Ovary (tissue), 9 donors: ENCODE data around the gene DNER. TPM values are rescaled to one million over a fixed set of nuclear protein-coding genes. Genes with fewer than 3 reads are reported as not detected.

Experiments
- DNase-seq, 5 donors: peaks; one replicate each; pipeline ENCODE4 v3.0.0-alpha.2; 2019 to 2020
- H3K27ac ChIP-seq, 2 donors: fragments of 200-600 bp; one replicate each; pipeline versions ENCODE4 v1.5.1 to v1.8.0; 2019 to 2022
- H3K27me3 ChIP-seq: fragments of 200-600 bp; one replicate; pipeline ENCODE4 v1.8.0; 2022
- H3K36me3 ChIP-seq: fragments of 200-600 bp; sonication (generic); one replicate; pipeline ENCODE4 v1.5.1; 2019
- H3K4me1 ChIP-seq: one replicate; pipeline ENCODE4 v1.8.1; 2013; ENCODE audit warnings: mild to moderate bottlenecking, moderate library complexity; ENCODE audit not compliant: insufficient read depth
- H3K4me3 ChIP-seq: fragments of 200-600 bp; sonication (generic); one replicate; pipeline ENCODE4 v1.5.1; 2017
- H3K9me3 ChIP-seq, 2 donors: fragments of 200-600 bp in 1 of 2; sonication (generic) in 1 of 2; one replicate each; pipeline versions ENCODE4 v1.5.1 to v1.8.1; 2013 to 2019; ENCODE audit warnings: mild to moderate bottlenecking in 1 of 2, moderate library complexity in 1 of 2
- CTCF ChIP-seq, 3 donors: fragments of 450-650 bp in 2 of 3; fragments of 200-600 bp in 1 of 3; IDR thresholded peaks; one replicate each; pipeline versions ENCODE4 v1.5.1 to v1.8.0; 2016 to 2022; ENCODE audit warnings: antibody characterized with exemption in 3 of 3, mild to moderate bottlenecking in 1 of 3
- EP300 ChIP-seq: sonication (generic); formaldehyde crosslinking; IDR thresholded peaks from one replicate; pipeline ENCODE4 v1.6.1; 2017; ENCODE audit warnings: antibody characterized with exemption
- POLR2A ChIP-seq: fragments of 450-650 bp; IDR thresholded peaks from one replicate; pipeline ENCODE4 v1.6.1; 2017; ENCODE audit warnings: antibody characterized with exemption, mild to moderate bottlenecking, moderate library complexity
- WGBS, 3 donors: extraction: QIAGEN DNeasy Blood & Tissue Kit in 1 of 3; methylation state at CpG; one replicate each; pipeline versions ENCODE4 v1.1.5 to v1.1.7; 2013 to 2017; 5-methylcytosine and 5-hydroxymethylcytosine counted together
- intact Hi-C, 4 donors: fragments of 100-400 bp; cut with DNase I; formaldehyde crosslinking; loops; one replicate each; pipeline versions ENCODE4 v1.11.0 to v1.15.1; 2022 to 2023
- polyA plus RNA-seq, 2 donors: library from polyadenylated mRNA; stranded (reverse); fragments of 200-250 nt in 1 of 2; fragments of 350-450 nt in 1 of 2; fragmentation: Illumina TruSeq in 1 of 2; extraction: RNeasy Lipid Tissue Mini Kit (QIAGEN cat#74804) in 1 of 2; gene quantifications; one replicate each; pipeline ENCODE4 v1.2.3, GENCODE V29; 2013 to 2014
- total RNA-seq, 7 donors: library from RNA; depleted of rRNA in 2 of 7; stranded (reverse); fragments of >200 nt in 2 of 7; fragmentation: NEBNext Ultra II Directional in 3 of 7; extraction: Animal tissue kit (Norgen Biotek cat#: 25700) in 3 of 7; gene quantifications; one replicate each; pipeline versions ENCODE4 v1.1.0 to v1.2.4, GENCODE V29; 2016 to 2023
- donor health status: DM: no; HTN: no; CAD: no; lungs with moderate emphysema.
- donor health status: DM: no; HTN: no; CAD: no.
- donor health status: Bipolar disorder and iron deficiency.
- donor health status: DM: yes; HTN: yes; CAD: no.
- donor health status: DM: no; HTN: no; CAD: no.
- donor health status: DM: yes; HTN: yes; CAD: no.

Gene DNER
- total and polyA plus RNA-seq, 9 donors, result 0.17 to 2.7 (median 1.2) TPM; not detected in 1

DNA sequence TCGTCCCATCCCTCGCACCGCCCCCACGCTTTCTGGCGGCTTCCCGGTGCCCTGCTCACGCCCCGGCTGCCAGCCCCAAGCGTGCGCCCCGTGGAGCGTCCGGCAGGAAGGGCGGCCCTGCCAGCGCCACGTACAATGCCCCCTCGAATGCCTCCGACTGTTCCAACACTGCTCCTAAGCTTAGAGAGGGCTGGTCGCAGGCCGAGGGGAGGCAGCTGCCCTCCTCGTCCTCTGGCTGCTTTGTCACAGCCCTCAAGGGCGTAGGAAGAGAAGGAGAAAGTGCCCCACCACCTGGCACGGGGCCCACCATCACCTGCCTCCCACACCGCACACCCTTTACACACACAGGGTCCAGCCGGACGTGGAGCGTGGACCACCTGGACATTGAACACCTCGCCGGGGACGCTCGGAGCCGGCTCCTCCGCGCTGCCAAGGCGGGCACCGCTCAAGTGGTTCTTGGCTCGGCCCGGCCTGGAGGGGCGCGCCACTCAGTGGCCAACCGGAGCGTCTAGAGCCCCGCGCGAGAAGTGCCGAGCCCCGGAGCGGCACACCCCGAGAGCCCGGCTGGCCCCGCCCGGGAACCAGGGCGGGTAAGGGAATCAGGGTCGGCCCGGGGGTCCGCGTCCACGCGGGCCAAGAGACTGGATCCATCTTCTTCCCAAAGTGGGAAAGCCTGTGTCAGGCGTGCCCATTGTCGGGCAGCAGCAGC, 830 bp downstream of the DNER start:
- Histone ChIP-seq H3K9me3 (no peaks in the 10 kb centered on the region), H3K36me3 (no peaks in the 10 kb centered on the region), H3K4me1 (peaks cover 10% of the 10 kb centered on the region), H3K27ac (no peak overlapping the region), H3K4me3 (no peak overlapping the region), H3K27me3 (peaks cover 3% of the 10 kb centered on the region)
- TF ChIP-seq POLR2A, result no peak
- TF ChIP-seq EP300, result no peak
- TF ChIP-seq CTCF (IDR thresholded peaks at IDR 0.05), result no peak
- DNase-seq, result no peak
- 1% methylated on average over 40 to 61 of the region's 61 CpGs for WGBS, 3 donors
- intact Hi-C loops, result no loop called here

DNA sequence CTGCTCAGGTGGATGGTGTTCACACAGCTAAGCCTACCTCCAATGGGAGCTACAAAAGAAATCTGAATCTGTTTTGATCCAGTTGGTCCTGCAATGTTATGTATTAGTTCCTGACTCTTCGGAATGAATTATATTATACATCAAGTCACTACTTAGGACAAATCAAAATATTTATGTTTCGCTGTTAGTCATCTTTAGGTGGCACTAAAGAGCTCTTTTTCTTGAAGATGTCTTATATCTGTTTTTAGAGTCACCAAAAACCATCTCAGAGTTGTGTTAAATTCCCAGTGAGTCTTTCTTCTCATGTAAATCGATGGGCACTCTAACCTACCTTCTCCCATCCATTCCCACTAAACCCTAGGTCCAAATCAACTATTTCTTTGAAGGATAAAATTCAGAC, 2.2 kb downstream of the DNER start:
- no peak for DNase-seq
- intact Hi-C loops, result no loop called here
- Histone ChIP-seq H3K4me1 (peaks cover 10% of the 10 kb centered on the region), H3K4me3 (no peak overlapping the region), H3K27me3 (peaks cover 3% of the 10 kb centered on the region), H3K36me3 (no peaks in the 10 kb centered on the region), H3K9me3 (no peaks in the 10 kb centered on the region), H3K27ac (no peak overlapping the region)
- WGBS, 3 donors, result 87 to 90% (median 89%) methylated on average over 3 of the region's 3 CpGs
- TF ChIP-seq CTCF (IDR thresholded peaks at IDR 0.05) (no peak), POLR2A (no peak), EP300 (no peak)

GRCh38 chr2:229708335-229708734, 6.0 kb downstream of the DNER start:
- H3K4me3 ChIP-seq, result no peak overlapping the region
- no peak for DNase-seq
- H3K27me3 ChIP-seq, result no peaks in the 10 kb centered on the region
- intact Hi-C loops, result no loop called here
- H3K36me3 ChIP-seq, result no peaks in the 10 kb centered on the region
- no peak for TF ChIP-seq POLR2A
- TF ChIP-seq CTCF (IDR thresholded peaks at IDR 0.05), result no peak
- no peak for TF ChIP-seq EP300
- no peaks in the 10 kb centered on the region for H3K4me1 ChIP-seq
- no peak overlapping the region for H3K27ac ChIP-seq
- 35 to 60% (median 46%) methylated on average over 2 of the region's 2 CpGs for whole genome bisulfite sequencing, 3 donors
- no peaks in the 10 kb centered on the region for H3K9me3 ChIP-seq

DNA sequence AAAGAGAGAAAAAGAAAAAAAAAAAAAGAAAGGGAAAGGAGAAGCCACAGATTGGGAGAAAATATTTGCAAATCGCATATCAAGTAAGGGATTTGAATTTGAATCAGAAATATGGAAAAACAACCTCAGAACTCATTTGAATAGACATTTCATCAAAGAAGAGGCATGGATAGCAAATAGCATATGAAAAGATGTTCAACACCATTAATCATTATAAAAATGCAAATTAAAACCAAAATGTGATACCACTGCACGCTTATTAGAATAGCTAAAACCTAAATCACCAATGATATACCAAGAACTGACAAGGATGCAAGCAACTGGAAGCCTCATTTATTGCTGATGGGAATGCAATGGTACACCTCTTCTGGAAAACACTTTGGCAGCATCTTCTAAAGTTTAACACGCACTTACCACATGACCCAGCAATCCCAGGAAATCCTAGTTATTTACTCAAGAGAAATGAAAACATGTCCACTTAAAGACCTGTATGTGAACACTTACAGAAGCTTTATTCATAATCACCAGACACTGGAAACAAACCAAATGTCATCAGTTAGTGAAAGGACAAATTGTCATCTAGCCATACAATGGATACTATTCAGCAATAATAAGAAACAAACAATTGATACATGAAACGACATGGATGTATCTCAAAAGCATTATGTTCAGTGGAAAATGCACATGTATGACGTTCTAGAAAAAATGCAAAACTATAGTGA, 10.3 kb downstream of the DNER start:
- H3K4me3 ChIP-seq, result no peak overlapping the region
- no peak overlapping the region for H3K27ac ChIP-seq
- no peaks in the 10 kb centered on the region for H3K9me3 ChIP-seq
- H3K36me3 ChIP-seq, result no peaks in the 10 kb centered on the region
- H3K27me3 ChIP-seq, result no peaks in the 10 kb centered on the region
- TF ChIP-seq CTCF (IDR thresholded peaks at IDR 0.05) (no peak), EP300 (no peak), POLR2A (no peak)
- intact Hi-C loops, result no loop called here
- 76 to 83% (median 82%) methylated on average over 5 of the region's 5 CpGs for WGBS, 3 donors
- H3K4me1 ChIP-seq, result no peaks in the 10 kb centered on the region
- no peak for DNase-seq
